Transverse colon (tissue), 4 donors: Measurements from ENCODE around the gene NAALADL2. TPM values are rescaled to one million over a fixed set of nuclear protein-coding genes. Genes with fewer than 3 reads are reported as not detected.

ENCODE experiments used
- DNase-seq: peaks from one replicate; pipeline ENCODE4 v3.0.0-alpha.2; 2019
- H3K27ac ChIP-seq, 4 donors: fragments of 200-600 bp; sonication (generic); 2 replicates each; pipeline ENCODE4 v1.5.1; 2016 to 2018; ENCODE audit warnings: inconsistent platforms in 4 of 4
- H3K27me3 ChIP-seq: fragments of 200-600 bp; sonication (generic); 2 replicates; pipeline ENCODE4 v1.5.1; 2017; ENCODE audit warnings: inconsistent platforms
- H3K36me3 ChIP-seq, 4 donors: fragments of 200-600 bp; sonication (generic); 2 replicates each; pipeline ENCODE4 v1.5.1; 2017 to 2019; ENCODE audit warnings: inconsistent platforms in 4 of 4
- H3K4me1 ChIP-seq, 4 donors: fragments of 200-600 bp; sonication (generic); 2 replicates each; pipeline ENCODE4 v1.5.1; 2017 to 2020; ENCODE audit warnings: inconsistent platforms in 4 of 4
- H3K4me3 ChIP-seq, 4 donors: fragments of 200-600 bp; sonication (generic); 1 replicate in 1 of 4; 2 replicates in 3 of 4; pipeline versions ENCODE4 v1.5.1 to v1.6.1; 2017 to 2019; ENCODE audit warnings: inconsistent platforms in 4 of 4
- H3K9me3 ChIP-seq, 2 donors: fragments of 200-600 bp; sonication (generic); 2 replicates each; pipeline ENCODE4 v1.5.1; 2017 to 2019; ENCODE audit warnings: inconsistent platforms in 2 of 2
- CTCF ChIP-seq, 5 experiments: fragments of 200-600 bp in 3 of 5; fragments of 450-650 bp in 2 of 5; sonication (generic) in 3 of 5; IDR thresholded peaks; 1 replicate in 2 of 5; 2 replicates in 3 of 5; pipeline ENCODE4 v1.5.1; 2016 to 2017; ENCODE audit warnings: antibody characterized with exemption in 5 of 5, inconsistent platforms in 3 of 5, mild to moderate bottlenecking in 2 of 5, moderate library complexity in 1 of 5
- EP300 ChIP-seq: sonication (generic); formaldehyde crosslinking; IDR thresholded peaks from one replicate; pipeline ENCODE4 v1.6.1; 2017; ENCODE audit warnings: antibody characterized with exemption, low read depth
- POLR2A ChIP-seq: fragments of 450-650 bp; IDR thresholded peaks from one replicate; pipeline ENCODE4 v1.6.1; 2016; ENCODE audit warnings: antibody characterized with exemption, mild to moderate bottlenecking, moderate library complexity
- POLR2AphosphoS5 ChIP-seq, 3 donors: sonication (generic); formaldehyde crosslinking; IDR thresholded peaks; one replicate each; pipeline ENCODE4 v1.6.1; 2016; ENCODE audit warnings: antibody characterized with exemption in 3 of 3
- WGBS, 2 donors: methylation state at CpG; one replicate each; pipeline ENCODE4 v1.1.5; 2018; ENCODE audit warnings: low coverage in 1 of 2; 5-methylcytosine and 5-hydroxymethylcytosine counted together
- in situ Hi-C, 4 donors: fragments of 200-750 bp; cut with MboI; loops; one replicate each; pipeline versions ENCODE4 v1.15.0 to v1.15.1; 2017; ENCODE audit warnings: low sequenced_read_pairs in 3 of 4, low pct_ligation_motif_present in 1 of 4, low pct_unique_long_range_greater_than_20kb in 1 of 4
- intact Hi-C: fragments of 100-400 bp; cut with DNase I; formaldehyde crosslinking; loops from one replicate; pipeline ENCODE4 v1.15.1; 2023; ENCODE audit warnings: low total_unique reads
- total RNA-seq, 4 donors: library from RNA; depleted of rRNA; stranded (reverse); fragments of >200 nt; gene quantifications; one replicate each; pipeline ENCODE4 v1.1.0, GENCODE V29; 2016

The NAALADL2 gene
- total RNA-seq, 4 donors from 2014 or later: 10.1 to 22.7 (median 15.1) TPM

GRCh38 chr3:175704366-175705055 is 845.4 kb downstream of the NAALADL2 start:
- no peak for DNase-seq
- no peaks in the 10 kb centered on the region for H3K36me3 ChIP-seq
- H3K27me3 ChIP-seq: no peaks in the 10 kb centered on the region
- in situ Hi-C loops (no loop called here), intact Hi-C loops (no loop called here)
- no peak overlapping the region for H3K27ac ChIP-seq
- H3K4me1 ChIP-seq: peaks cover 0 to 7% (median 0%) of the 10 kb centered on the region in 4 donors
- H3K9me3 ChIP-seq: no peaks in the 10 kb centered on the region
- no peak overlapping the region for H3K4me3 ChIP-seq
- TF ChIP-seq EP300: no peak
- TF ChIP-seq POLR2A: no peak
- no peak for TF ChIP-seq CTCF (IDR thresholded peaks at IDR 0.05)
- no peak for TF ChIP-seq POLR2AphosphoS5 (IDR thresholded peaks at IDR 0.05)
- 80% methylated on average over 5 to 6 of the region's 6 CpGs for WGBS, 2 donors

GRCh38 chr3:175713268-175713667 is 854.1 kb downstream of the NAALADL2 start:
- intact Hi-C loops: no loop called here
- Histone ChIP-seq H3K27me3 (no peaks in the 10 kb centered on the region), H3K4me3 (no peak overlapping the region), H3K36me3 (no peaks in the 10 kb centered on the region), H3K4me1 (no peaks in the 10 kb centered on the region), H3K27ac (no peak overlapping the region), H3K9me3 (no peaks in the 10 kb centered on the region)
- no peak for DNase-seq
- in situ Hi-C loops: no loop called here
- TF ChIP-seq CTCF (IDR thresholded peaks at IDR 0.05): no peak
- TF ChIP-seq EP300: no peak
- no peak for TF ChIP-seq POLR2A
- no peak for TF ChIP-seq POLR2AphosphoS5 (IDR thresholded peaks at IDR 0.05)

- in situ Hi-C loops: no loop called here
- TF ChIP-seq POLR2A (no peak), CTCF (IDR thresholded peaks at IDR 0.05) (no peak), POLR2AphosphoS5 (IDR thresholded peaks at IDR 0.05) (no peak), EP300 (no peak)
- H3K27ac ChIP-seq: no peak overlapping the region
- no peak overlapping the region for H3K4me3 ChIP-seq
- intact Hi-C loops: no loop called here
- no peaks in the 10 kb centered on the region for H3K9me3 ChIP-seq
- H3K36me3 ChIP-seq: no peaks in the 10 kb centered on the region
- no peak for DNase-seq
- H3K4me1 ChIP-seq: no peaks in the 10 kb centered on the region
- no peaks in the 10 kb centered on the region for H3K27me3 ChIP-seq
- WGBS, 2 donors: 64 to 74% methylated on average over 2 of the region's 2 CpGs
Measured at GRCh38 chr3:175716446-175716845, 857.3 kb downstream of the NAALADL2 start.

- Histone ChIP-seq H3K4me3 (no peak overlapping the region), H3K9me3 (no peaks in the 10 kb centered on the region), H3K4me1 (no peaks in the 10 kb centered on the region), H3K36me3 (no peaks in the 10 kb centered on the region), H3K27ac (no peak overlapping the region), H3K27me3 (no peaks in the 10 kb centered on the region)
- no peak for DNase-seq
- intact Hi-C loops: no loop called here
- TF ChIP-seq POLR2A (no peak), EP300 (no peak), POLR2AphosphoS5 (IDR thresholded peaks at IDR 0.05) (no peak), CTCF (IDR thresholded peaks at IDR 0.05) (no peak)
- 57 to 67% methylated on average over 1 of the region's 1 CpG for WGBS, 2 donors
- in situ Hi-C loops: no loop called here
Measured at GRCh38 chr3:175726228-175726627, 867.1 kb downstream of the NAALADL2 start.
